ENCODE measurements around the gene DPPA2.

Gene DPPA2

DNA sequence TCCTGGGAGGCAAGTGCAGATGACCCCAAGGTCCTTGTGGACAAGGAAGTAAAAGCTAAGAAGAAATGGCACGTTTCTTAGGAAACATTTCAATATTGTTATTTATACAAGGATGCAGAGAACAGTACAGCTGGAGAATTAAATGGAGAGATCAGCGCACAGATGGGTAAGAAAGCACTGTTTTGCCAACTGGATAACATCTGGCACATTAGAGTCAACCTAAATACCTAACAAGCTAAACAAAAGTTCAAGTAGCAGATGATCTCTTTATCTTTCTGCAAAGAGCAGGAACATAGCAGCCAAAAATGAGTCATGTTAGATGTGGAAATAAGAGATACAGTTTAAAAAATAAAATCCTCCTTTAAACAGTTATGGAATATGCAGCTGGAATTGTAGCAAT, 36.7 kb upstream of the DPPA2 start:
- TF ChIP-seq, protein P1, sequence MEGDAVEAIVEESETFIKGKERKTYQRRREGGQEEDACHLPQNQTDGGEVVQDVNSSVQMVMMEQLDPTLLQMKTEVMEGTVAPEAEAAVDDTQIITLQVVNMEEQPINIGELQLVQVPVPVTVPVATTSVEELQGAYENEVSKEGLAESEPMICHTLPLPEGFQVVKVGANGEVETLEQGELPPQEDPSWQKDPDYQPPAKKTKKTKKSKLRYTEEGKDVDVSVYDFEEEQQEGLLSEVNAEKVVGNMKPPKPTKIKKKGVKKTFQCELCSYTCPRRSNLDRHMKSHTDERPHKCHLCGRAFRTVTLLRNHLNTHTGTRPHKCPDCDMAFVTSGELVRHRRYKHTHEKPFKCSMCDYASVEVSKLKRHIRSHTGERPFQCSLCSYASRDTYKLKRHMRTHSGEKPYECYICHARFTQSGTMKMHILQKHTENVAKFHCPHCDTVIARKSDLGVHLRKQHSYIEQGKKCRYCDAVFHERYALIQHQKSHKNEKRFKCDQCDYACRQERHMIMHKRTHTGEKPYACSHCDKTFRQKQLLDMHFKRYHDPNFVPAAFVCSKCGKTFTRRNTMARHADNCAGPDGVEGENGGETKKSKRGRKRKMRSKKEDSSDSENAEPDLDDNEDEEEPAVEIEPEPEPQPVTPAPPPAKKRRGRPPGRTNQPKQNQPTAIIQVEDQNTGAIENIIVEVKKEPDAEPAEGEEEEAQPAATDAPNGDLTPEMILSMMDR (conservative IDR thresholded peaks at IDR 0.05; ENCODE audit: low read depth, low read length), result no peak
- H3K4me3 ChIP-seq (ENCODE audit: low read length), result no peak overlapping the region
- DNase-seq (ENCODE audit: low read depth), result no peak

DNA sequence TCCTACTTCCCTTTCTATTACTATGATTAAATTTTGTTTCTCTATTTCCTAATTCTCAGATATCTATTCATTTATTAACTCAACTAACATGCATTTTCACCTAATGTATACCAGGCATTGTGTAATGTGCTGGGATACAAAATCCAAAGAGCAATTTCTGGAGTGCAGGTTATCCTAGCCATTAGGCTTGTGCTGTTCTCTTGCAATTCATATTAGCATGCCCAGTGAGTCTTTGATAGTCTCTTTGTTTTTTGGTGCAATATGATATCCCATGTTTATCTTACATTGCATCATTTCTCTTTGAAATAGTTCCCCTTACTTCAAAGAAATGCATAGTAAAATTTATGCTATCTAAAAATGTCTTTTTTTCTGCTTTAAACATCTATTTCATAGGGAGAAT, 34.9 kb upstream of the DPPA2 start:
- no peak overlapping the region for H3K4me3 ChIP-seq (ENCODE audit: low read length)
- TF ChIP-seq, protein P1 (conservative IDR thresholded peaks at IDR 0.05; ENCODE audit: low read depth, low read length), result no peak

DNA sequence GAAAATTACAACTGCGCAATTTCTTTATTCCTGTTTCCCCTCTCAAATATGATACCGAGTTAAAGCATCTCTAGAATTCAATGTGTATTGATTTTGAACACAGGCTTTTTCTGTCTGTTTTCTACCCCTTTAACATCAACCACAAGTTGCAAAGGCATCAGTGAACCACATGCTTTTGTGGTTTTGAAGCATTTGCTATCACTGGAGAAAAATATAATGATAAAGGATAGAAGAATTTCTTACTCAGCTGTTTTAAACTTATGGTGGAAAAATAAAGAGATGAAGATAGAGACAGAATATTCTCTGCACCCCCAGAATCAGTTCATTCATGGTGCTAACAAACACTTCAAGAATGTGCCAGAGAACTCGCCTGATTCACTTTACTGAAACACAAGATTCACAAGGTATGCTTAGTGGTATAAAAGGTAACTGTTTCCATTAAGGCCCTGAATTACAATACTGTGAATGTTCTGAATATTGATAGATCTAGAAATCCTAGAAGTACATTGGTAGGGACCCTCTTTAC, 30.5 kb upstream of the DPPA2 start:
- TF ChIP-seq, protein P1 (conservative IDR thresholded peaks at IDR 0.05; ENCODE audit: low read depth, low read length), result no peak
- no peak overlapping the region for H3K4me3 ChIP-seq (ENCODE audit: low read length)
- no peak for DNase-seq (ENCODE audit: low read depth)

More for the DNA sequence above, 34.9 kb upstream of the DPPA2 start:
- no peak for DNase-seq (ENCODE audit: low read depth)

DNA sequence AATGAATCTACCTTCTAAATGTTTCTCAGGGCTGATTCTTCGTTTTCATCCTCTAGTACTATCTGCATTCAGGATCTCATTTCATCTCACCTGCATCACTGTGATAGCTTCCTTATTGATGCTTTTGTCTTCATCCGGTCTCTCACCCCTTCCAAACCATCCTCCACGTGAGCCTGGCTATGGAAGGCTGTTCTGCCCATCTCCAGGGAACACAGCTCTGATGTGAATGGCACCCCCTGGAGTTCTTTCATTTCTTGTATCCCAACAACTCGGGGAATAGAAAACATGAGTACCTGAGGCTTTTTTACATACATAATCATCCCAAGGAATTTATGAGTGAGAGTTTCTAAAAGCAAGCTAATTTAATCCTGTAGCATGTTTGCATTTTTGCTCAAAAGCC, 29.8 kb upstream of the DPPA2 start:
- no peak overlapping the region for H3K4me3 ChIP-seq (ENCODE audit: low read length)
- TF ChIP-seq, protein P1 (conservative IDR thresholded peaks at IDR 0.05; ENCODE audit: low read depth, low read length), result no peak
- DNase-seq (ENCODE audit: low read depth), result no peak

DNA sequence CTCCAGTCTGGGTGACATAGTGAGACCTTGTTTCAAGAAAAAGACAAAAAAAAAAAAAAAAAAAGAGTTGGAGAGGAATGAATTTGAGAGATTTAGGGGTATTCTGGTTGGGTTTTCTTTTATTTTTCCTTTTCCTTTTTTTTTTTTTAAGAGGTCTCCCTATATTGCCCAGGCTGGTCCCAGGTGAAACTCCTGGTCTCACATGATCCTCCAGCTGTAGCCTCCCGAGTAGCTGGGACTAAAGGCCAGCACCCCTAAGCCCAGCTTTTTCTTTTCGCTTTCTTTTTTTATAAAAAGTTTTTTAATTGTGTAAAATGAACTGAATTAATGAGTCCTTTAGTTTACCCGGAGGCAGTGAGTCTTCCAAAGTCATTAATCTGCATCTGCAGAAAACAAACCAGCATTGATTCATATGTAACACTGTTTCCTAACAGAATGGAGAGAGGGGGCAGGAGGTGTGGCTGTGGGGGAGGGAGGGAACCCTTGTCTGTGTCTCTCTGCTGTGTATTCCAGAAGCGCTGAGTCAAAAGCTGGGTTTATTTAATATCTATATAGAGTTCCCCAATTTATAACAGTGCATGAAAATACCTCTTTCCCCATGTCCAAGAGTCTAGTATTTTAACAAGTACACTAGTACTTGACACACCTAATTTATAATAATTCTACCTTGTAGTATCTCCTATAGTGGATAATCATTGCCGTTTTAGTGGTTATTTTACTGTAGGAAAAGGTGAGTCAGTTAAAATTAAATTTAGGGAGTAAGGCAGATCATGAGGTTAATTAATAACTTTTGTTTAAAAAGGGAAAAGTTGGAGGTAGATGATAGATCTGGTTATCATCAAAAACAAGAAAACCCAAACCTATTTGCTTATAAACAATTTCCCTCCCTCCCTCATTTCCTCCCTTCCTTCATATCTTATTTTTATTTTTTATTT, 23.7 kb upstream of the DPPA2 start:
- H3K4me3 ChIP-seq (ENCODE audit: low read length), result no peak overlapping the region
- DNase-seq (ENCODE audit: low read depth), result no peak
- TF ChIP-seq, protein P1 (conservative IDR thresholded peaks at IDR 0.05; ENCODE audit: low read depth, low read length), result no peak

DNA sequence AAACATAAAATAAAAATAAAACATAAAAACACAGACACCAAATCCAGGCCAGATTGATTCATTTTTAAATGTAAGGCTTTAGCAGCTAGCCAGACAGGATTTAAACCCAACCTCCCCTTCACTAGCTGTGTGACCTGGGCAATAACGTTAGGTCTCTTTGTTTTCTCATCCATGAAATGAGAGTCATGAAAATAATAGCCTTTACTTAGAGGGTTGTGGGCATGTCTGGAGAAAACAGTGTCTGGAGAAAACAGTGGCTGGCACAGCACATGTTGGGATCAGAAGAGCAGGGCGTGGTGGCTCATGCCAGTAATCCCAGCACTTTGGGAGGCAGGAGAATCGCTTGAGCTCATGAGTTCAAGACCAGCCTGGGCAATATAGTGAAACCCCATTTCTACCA, 22.9 kb upstream of the DPPA2 start:
- peak; percentile 40 for DNase-seq (ENCODE audit: low read depth)
- TF ChIP-seq, protein P1 (conservative IDR thresholded peaks at IDR 0.05; ENCODE audit: low read depth, low read length), result no peak
- H3K4me3 ChIP-seq (ENCODE audit: low read length), result no peak overlapping the region

DNA sequence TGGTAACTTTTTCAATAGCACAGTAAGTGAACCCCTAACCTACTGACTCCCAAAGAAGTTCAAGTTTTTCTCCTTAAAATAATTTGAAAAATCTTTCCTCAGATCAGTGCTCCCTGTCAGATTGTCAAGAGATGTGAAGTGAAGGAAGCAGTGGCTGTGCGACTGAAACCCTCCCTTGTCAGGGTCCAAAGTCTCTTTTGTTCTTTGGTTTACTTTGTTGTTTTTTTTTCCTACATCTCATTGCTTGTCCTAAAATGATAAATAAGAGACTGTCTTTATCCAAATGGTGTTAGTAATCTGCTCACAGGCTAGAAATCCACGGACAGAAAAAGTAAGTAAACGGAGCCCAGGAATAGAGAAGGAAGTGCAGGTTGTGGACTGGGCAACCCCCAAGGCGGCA, 22.0 kb upstream of the DPPA2 start:
- DNase-seq (ENCODE audit: low read depth), result no peak
- TF ChIP-seq, protein P1 (conservative IDR thresholded peaks at IDR 0.05; ENCODE audit: low read depth, low read length), result no peak
- no peak overlapping the region for H3K4me3 ChIP-seq (ENCODE audit: low read length)
